NCI-H146 treated with DMSO at 0.1 percent for 48 hours (cell line): ENCODE results near the gene KRTAP10-7.
A peak's percentile ranks its signal among the peaks of the same experiment; 100 is the strongest.
"Not testable (repeated sequence)": the region's sequence is repeated elsewhere in the genome, so short reads cannot be mapped to it uniquely, and the experiment has no call there.

Experiments
- DNase-seq: peaks from one replicate; lab custom pipeline; 2025; ENCODE audit not compliant: unreplicated experiment; lab: John Stamatoyannopoulos, UW

KRTAP10-7 gene

DNA sequence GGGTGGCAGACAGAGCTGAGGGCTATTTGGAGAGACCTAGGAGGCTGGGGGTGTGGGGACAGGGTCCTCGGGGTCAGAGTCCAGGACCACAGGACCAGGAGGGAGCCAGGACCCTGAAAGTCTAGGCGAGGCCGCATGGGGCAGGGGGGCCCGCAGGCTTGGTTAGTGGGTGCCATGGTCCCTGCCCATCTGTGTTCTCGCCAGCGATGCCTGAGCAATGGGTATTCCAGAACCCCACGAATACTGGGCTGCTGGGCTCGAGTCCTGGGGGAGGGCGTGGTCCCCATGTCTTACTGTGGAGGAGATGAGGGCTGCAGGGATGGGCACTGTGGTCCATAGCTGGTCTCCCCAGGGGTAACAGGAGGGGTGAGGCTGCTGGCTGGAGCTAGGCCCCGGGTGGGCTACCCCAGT lies 10.1 kb upstream of the KRTAP10-7 start:
- DNase-seq, result no peak

DNA sequence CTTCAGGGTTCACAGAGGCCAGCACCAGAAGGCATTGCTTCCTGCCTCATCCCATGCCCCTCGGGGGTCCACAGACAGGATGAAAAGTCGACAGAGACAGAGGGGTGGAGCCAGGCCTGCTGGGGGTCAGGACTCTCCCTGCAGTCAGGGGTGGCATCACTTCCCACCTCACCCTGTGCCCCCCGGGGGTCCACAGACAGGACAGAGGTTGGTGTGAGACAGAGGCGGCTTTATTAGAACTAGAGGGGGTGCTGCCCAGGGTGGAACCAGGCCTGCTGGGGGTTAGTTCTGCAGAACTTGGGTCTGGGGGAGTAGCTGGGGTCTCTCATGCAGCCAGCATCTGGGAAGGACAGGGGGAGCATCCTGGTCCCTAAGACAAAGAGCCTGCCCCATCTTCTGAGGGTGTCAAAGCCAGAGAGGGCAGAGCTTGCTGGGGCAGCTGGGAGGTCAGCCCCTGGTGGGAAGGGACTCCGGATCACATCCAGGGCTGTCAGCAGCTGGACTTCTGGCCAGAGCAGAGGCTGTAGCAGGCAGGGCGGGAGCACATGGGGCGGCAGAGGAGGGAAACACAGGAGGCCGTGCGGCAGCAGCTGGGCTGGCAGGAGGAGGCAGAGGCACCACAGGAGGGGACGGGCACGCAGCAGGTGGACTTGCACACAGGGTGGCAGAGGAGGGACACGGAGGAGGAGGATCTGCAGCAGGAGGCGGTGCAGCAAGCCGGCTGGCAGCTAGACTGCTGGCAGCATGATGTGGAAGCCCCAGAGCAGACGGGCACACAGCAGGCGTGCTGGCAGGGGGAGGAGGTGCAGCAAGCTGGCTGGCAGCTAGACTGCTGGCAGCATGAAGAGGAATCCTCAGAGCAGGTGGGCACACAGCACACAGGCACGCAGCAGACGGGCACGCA lies 9.2 kb upstream of the KRTAP10-7 start:
- DNase-seq, result not testable (repeated sequence)

DNA sequence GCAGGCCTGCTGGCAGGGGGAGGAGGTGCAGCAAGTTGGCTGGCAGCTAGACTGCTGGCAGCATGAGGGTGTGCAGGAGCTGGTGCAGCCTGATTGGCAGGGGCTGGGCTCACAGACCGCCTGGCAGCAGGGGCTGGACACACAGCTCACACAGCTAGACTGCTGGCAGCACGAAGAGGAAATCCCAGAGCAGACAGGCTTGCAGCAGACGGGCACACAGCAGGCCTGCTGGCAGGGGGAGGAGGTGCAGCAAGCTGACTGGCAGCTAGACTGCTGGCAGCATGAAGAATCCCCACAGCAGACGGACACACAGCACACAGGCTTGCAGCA lies 8.6 kb upstream of the KRTAP10-7 start:
- DNase-seq, result not testable (repeated sequence)

DNA sequence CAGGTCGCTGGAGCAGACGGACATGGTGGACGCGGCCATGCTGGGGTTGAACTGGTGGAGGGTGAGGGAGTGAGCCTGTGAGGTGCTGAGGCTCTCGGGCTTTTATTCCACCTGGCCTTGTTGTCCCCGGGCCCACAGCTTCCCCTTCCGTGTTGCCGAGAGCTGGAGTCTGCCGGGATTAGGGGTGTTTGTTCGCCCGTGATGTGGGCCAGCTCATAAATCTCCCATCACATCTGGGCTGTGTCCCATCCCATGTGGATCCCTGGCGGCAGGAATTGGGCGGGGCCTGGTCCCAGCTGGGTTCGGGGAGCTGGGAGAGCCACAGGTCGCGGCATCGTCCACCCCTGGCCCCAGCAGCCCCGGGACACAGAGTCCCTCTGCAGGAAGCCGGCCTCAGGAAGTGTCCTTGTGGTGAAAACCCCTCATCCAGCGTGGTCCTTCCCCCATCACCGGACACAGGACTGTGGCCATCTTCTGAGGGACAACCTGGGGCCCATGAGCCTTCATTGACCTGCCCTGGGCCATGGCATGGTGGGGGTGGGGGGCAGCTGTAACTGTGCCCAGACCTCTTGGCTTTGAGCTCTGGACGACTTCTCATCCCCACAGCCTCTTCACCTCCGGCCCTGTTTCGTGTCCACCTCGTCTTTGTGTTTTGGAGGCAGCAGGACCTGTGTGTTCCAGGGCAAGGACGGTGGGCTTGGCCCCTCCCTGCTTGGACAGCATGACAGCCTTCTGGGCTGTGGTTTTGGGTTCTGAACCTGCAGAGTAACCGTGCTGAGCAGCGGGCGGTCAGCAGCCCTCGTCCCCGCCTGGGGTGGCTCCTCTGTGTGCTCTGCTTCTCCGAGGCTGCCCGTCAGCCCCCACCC lies 7.7 kb upstream of the KRTAP10-7 start, which contains the start of gene KRTAP10-6:
KRTAP10-6 (minus strand) TSS at position 60 of the 866 bp plus-strand sequence; CDS start at position 39, 21 bp downstream.
- DNase-seq, result peak; percentile 9

DNA sequence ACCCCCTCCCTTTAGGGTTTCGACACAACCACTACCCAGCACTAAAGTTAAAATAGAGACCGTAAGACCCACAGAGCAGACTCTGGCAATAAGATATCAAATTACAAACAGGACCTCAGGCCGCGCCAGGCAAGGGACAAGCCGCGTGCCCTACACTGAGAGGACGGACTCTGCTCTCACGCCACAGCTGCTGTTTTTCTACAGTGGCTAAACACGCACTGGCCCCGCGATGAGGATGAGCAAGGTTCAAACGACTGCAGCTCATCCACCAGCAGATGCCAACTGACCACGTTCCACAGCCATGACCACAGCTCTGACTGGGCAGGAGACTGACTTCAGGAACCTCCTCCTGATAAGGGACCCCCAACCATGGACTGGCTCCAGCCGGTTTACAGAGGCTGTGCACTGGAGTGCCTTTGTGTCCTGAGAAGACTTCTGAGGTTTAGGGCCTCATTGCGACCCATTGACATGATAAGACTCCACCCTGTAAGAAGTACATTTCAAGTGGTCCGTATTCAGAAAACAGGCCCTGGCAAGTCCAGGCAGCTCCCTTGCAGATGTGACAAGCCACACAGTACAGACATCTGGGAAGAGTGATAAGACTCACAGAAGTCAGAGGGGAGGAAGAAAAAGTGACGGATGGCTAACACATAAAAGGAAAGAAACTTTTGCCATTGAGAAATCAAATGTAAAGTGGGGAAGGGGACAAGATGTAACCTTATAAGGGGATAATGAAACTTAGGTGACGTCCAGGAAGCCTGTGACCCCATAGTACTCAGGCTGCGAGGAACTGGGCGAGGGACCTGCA lies 6.6 kb upstream of the KRTAP10-7 start:
- no peak for DNase-seq

DNA sequence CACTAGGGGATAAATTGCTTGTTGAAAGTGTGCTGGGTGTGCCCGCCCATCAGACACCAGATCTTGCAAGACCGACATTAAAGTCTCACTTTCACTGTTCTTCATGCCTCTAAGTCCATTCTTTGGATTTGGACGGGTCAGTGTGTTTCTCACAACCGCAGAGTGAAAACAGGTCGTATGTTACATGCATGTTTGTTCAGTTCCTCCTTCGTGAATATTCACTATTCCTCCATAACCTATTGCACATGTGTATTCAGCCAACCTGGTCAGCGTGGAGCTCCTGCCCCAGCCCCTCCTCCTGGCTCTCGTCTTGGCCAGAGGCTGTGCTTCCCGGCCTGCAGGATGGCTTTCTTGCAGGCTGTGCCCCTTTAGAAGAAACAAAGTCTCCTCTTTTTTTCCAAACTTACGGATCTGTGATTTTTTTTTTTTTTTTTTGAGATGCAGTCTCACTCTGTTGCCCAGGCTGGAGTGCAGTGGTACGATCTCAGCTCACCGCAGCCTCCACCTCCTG lies 5.9 kb upstream of the KRTAP10-7 start:
- DNase-seq, result no peak

DNA sequence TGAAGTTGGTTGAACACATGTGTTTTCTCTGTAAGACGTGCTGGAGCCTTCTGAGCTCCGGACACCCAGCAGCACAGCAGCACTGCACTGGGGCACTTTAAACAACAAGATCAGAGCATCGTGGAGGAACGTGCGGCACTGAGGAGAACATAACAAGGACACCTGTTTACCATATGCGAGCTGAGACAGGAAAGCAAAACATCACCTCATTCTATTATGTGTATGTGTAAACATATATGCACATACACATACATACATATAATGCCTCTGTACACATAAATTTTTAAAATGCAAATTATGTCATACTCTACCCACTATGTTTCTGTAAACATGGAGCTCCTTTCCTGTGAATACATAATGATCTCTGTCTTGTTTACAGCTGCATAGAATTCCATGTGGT lies 4.9 kb upstream of the KRTAP10-7 start:
- no peak for DNase-seq

DNA sequence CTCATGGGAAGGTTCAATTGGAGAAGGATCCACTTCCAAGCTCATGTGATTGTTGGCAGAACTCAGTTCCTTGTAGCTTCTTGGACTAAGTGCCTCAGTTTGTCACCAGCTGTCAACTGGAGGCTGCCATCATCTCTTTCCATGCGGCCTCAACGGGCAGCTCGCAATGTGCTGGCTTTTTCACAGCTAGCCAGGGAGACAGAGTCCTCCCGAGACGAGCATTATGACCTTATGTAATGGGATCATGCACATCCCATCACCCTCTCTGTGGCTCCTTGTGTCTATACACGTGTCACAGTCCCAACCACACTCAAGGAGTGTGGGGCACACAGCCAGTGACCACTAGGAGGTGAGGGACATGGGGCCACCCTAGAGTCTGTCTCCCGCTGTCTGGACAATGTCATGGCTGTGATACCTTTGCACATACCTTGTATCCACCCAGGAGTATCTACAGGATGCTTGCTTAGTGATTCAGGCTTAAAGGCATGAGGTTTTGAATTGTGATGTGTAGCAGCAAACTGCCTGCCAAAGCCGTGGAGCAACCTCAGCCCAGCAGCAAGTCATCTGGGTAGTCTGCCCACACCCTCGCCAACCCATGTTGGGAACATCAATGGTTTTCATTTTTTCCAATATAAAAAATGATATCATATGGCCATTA lies 4.2 kb upstream of the KRTAP10-7 start:
- no peak for DNase-seq

DNA sequence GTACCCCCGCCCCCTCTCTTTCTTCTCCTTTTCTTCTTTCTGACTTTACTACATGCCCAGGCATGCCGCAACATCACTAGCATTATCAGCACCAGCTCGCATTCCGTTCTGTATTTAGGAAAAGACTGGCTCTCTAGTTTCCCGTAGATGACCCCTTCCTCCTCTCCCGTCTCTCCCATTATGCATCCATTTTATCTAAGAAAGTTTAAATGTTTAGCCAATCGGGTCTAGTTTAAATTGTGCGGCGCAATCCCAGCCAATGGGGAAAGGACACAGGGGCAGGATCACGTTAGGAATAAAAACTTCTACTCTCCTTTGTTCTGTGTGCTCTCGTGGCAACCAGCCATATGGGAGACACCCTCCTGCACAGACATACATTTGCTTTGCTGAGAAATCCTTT lies 2.3 kb upstream of the KRTAP10-7 start:
- DNase-seq, result no peak

DNA sequence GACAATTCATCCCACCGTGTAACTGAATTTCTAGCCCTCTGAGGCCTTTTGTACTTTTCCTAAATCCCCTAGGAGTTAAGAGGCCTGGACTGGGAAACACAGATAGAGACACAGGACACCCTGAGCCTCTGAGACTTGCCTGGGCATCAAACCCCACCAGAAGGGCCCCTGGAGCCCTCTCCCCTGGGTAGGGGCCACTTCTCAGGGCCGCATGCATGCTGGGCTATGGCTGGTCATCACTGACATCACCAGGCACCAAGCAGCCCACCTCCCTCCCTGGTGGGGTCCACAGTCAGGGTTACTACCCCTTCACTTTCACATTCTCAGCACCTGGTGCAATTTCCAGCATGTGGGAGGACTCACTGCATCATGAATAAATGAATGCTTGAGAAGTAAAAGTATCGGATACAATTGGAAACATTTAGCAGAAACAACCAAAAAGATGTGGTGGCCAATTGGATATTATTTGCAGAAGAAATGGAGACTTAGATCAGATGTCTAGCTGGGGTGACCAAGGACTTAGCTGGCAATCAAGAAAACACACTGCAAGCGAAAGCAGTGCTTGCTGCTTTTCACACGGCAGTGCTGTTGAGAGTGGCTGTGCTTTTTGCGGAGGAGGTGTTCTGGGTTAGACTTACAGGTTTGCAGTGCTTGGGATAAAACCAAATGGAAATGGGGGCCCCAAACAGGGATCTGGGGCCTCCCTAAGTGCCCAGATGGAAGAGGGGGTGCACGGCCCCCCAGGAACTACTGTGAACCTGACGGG lies 950 bp upstream of the KRTAP10-7 start:
- DNase-seq, result no peak

DNA sequence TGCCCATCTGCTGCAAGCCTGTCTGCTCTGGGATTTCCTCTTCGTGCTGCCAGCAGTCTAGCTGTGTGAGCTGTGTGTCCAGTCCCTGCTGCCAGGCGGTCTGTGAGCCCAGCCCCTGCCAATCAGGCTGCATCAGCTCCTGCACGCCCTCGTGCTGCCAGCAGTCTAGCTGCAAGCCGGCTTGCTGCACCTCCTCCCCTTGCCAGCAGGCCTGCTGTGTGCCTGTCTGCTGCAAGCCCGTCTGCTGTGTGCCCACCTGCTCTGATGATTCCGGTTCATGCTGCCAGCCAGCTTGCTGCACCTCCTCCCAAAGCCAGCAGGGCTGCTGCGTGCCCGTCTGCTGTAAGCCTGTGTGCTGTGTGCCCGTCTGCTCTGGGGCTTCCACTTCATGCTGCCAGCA lies 694 bp downstream of the KRTAP10-7 start:
- DNase-seq, result not testable (repeated sequence)

DNA sequence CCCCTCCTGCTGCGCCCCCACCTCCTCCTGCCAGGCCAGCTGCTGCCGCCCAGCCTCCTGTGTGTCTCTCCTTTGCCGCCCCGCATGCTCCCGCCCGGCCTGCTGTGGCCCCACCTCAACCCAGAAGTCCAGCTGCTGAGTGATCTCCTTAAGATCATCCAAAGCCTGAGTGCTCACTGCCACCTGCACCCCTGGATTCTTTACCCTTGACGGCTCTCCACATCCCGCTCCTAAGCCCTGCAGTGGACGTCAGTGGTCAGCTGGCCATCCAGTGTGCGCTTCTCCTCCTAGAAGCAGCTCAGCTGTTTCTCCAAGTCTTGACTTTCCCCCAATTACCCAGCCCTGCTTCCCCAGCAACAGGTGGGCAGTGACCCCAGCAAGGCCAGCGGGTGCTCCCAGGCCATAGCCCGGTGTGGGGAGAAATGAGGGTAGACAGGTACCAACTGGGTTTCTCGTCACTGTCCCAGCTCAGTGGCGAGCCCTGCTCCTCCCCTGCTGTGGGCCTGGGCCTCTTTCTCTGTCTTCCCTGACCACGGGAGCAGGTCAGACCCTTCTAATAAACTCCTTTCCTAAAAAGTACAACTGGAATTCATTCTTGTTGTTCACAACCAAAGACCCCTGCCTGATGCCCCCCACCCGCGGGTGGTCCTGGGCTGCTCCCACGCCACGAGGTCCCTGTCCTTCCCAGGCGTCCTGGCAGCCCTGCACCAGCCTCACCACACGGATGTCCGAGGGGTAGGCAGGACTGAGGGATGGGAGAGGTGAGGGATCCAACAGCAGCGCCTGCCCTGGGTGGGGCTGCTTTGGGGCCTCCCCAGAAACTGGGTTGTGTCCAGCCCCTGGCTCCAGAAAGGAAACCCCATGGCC lies 1.4 kb downstream of the KRTAP10-7 start:
- no peak for DNase-seq

DNA sequence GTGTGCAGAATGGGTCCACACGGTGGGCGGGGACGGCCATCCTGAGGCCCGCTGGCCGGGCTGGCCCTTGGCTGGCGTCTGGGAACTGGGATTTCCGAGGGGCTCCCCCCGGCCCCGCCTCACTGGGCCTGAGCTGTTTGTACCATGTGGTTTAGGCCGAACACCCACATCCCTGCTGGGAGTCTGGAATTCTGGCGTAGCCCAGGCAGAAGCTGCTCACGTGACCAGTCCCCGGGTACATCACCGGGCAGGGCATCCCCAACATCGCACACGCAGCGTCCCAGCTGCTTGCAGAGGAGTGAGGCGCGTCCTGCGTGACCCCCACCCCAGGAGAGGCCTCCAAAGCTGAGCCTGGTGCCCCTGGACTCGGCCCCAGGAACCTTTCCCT lies 2.1 kb downstream of the KRTAP10-7 start:
- no peak for DNase-seq

DNA sequence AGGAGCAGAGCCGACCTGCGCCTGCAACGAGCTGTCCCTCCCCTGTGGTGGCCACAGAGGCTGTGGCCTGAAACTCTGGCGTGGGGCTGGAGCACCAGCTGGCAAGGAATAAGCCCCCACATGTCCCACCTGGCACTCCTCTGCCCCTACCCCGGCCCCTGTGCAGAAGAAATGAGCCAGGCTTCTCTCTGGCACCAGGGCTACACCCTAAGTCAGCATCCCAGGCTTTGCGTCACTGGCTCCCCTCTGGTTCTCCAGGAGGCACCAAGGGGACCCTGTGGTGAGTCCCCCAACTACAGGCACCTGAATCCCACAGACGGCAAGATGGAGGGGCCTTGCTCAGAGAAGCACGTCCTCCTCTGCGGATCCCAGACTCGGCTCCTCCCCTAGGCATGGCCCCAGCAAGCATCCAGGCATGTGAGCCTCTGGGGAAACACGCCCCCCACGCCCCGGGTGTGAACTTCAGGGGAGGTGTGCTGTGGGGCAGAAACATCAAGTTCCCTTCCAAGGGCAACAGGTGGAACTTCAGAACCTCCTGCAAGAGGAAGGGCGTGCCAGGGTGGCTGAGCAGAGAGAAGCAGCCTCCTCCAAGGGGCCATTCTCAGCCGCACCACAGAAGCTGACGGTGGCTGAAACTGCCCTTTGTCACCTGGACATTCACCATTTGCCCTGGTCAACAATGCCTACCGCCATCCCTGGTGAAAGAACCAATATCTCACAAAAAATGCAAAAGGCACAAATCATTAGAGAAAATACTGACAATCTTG lies 2.9 kb downstream of the KRTAP10-7 start:
- no peak for DNase-seq

DNA sequence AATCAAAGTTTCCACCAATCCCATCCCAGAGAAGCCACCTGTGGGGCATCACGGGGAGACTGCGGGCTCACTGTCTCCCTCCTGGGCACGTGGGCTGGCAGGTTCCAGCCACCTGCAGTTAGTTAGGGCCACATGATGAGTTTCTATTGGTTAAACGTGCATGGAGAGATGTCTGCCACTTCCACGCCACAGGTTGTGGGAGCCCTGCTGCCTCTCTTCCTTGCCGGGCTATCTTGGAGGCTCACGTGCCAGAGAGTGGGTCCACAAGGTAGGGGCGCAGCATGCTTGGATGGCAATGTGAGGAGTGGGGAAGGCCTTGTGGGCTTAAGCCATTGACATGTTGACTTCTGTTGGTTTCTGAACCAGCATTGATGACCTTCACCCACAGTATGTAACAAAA lies 3.5 kb downstream of the KRTAP10-7 start:
- DNase-seq, result no peak

DNA sequence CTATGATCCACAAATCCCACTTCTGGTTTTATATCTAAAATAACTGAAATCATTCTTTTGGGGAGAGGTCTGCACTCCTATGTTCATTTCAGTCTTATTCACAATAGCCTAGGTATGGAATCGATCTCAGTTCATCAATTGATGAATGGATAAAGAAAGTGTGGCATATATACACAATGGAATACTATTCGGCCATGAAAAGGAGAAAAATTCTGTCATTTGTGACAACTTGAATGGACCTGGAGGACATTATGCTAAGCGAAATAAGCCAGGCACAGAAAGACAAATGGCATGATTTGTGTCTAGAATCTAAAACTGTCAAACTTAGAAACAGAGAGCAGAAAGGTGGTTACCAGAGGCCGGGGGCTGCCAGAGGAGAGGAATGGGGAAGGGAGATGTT lies 6.1 kb downstream of the KRTAP10-7 start:
- no peak for DNase-seq

DNA sequence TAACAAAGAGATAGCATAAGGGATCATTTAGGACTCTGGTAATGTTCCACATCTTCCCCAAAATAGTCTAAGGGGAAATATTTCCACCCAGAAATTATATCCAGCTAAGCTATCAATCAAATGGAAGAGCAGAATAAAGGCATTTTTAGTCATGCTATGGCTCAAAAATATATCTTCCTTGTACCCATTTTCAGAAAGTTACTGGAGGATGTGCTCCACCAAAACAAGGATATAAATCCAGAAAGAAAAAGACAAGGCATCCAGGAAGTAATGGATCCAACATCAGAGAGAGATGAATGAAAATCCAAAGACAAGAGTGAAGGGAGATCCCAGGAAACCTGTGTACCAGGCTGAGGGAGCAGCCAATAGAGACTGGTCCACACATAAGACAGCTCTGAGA lies 8.8 kb downstream of the KRTAP10-7 start:
- no peak for DNase-seq
